Transverse colon (tissue), 4 donors: ENCODE results near the gene PPP1R9A. TPM values are rescaled to one million over a fixed set of nuclear protein-coding genes. Genes with fewer than 3 reads are reported as not detected.

Experiments used
- DNase-seq: peaks from one replicate; pipeline ENCODE4 v3.0.0-alpha.2; 2019
- H3K27ac ChIP-seq, 4 donors: fragments of 200-600 bp; sonication (generic); 2 replicates each; pipeline ENCODE4 v1.5.1; 2016 to 2018; ENCODE audit warnings: inconsistent platforms in 4 of 4
- H3K27me3 ChIP-seq: fragments of 200-600 bp; sonication (generic); 2 replicates; pipeline ENCODE4 v1.5.1; 2017; ENCODE audit warnings: inconsistent platforms
- H3K36me3 ChIP-seq, 4 donors: fragments of 200-600 bp; sonication (generic); 2 replicates each; pipeline ENCODE4 v1.5.1; 2017 to 2019; ENCODE audit warnings: inconsistent platforms in 4 of 4
- H3K4me1 ChIP-seq, 4 donors: fragments of 200-600 bp; sonication (generic); 2 replicates each; pipeline ENCODE4 v1.5.1; 2017 to 2020; ENCODE audit warnings: inconsistent platforms in 4 of 4
- H3K4me3 ChIP-seq, 4 donors: fragments of 200-600 bp; sonication (generic); 1 replicate in 1 of 4; 2 replicates in 3 of 4; pipeline versions ENCODE4 v1.5.1 to v1.6.1; 2017 to 2019; ENCODE audit warnings: inconsistent platforms in 4 of 4
- H3K9me3 ChIP-seq, 2 donors: fragments of 200-600 bp; sonication (generic); 2 replicates each; pipeline ENCODE4 v1.5.1; 2017 to 2019; ENCODE audit warnings: inconsistent platforms in 2 of 2
- EP300 ChIP-seq: sonication (generic); formaldehyde crosslinking; IDR thresholded peaks from one replicate; pipeline ENCODE4 v1.6.1; 2017; ENCODE audit warnings: antibody characterized with exemption, low read depth
- POLR2A ChIP-seq: fragments of 450-650 bp; IDR thresholded peaks from one replicate; pipeline ENCODE4 v1.6.1; 2016; ENCODE audit warnings: antibody characterized with exemption, mild to moderate bottlenecking, moderate library complexity
- POLR2AphosphoS5 ChIP-seq, 3 donors: sonication (generic); formaldehyde crosslinking; IDR thresholded peaks; one replicate each; pipeline ENCODE4 v1.6.1; 2016; ENCODE audit warnings: antibody characterized with exemption in 3 of 3
- WGBS, 2 donors: methylation state at CpG; one replicate each; pipeline ENCODE4 v1.1.5; 2018; ENCODE audit warnings: low coverage in 1 of 2; 5-methylcytosine and 5-hydroxymethylcytosine counted together
- in situ Hi-C, 4 donors: fragments of 200-750 bp; cut with MboI; loops; one replicate each; pipeline versions ENCODE4 v1.15.0 to v1.15.1; 2017; ENCODE audit warnings: low sequenced_read_pairs in 3 of 4, low pct_ligation_motif_present in 1 of 4, low pct_unique_long_range_greater_than_20kb in 1 of 4
- intact Hi-C: fragments of 100-400 bp; cut with DNase I; formaldehyde crosslinking; loops from one replicate; pipeline ENCODE4 v1.15.1; 2023; ENCODE audit warnings: low total_unique reads
- total RNA-seq, 4 donors: library from RNA; depleted of rRNA; stranded (reverse); fragments of >200 nt; gene quantifications; one replicate each; pipeline ENCODE4 v1.1.0, GENCODE V29; 2016
- TF ChIP-seq, protein P1 (sequence below), 5 experiments: fragments of 200-600 bp in 3 of 5; fragments of 450-650 bp in 2 of 5; sonication (generic) in 3 of 5; IDR thresholded peaks; 1 replicate in 2 of 5; 2 replicates in 3 of 5; pipeline ENCODE4 v1.5.1; 2016 to 2017; ENCODE audit warnings: antibody characterized with exemption in 5 of 5, inconsistent platforms in 3 of 5, mild to moderate bottlenecking in 2 of 5, moderate library complexity in 1 of 5

The PPP1R9A gene
- total RNA-seq, 4 donors from 2014 or later = 13.1 to 30.0 (median 23.2) TPM

DNA sequence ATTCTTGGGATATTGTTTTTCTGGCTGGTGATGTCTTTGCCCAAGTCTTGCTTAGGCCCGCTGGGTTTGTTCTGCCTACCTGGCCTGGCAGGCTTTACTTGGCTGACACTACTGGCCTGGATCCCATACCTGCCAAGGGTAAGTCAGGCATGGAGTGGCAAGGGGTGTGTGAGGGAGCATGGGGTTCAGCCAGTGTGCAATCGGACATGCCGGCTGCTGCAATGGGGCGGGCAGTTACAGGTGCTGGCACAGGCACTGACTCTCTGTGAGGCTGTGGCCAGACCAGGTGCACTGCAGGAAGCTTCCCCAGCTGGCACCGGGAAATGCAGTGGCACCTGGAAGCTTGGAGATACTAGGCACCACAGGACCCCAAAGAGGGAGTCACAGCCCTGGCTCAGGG is 248.6 kb downstream of the PPP1R9A start:
- intact Hi-C loops (no loop called here), in situ Hi-C loops (no loop called here)
- no peaks in the 10 kb centered on the region for H3K36me3 ChIP-seq
- DNase-seq = no peak
- no peak overlapping the region for H3K27ac ChIP-seq
- no peak for TF ChIP-seq POLR2AphosphoS5 (IDR thresholded peaks at IDR 0.05)
- TF ChIP-seq EP300 = no peak
- TF ChIP-seq, protein P1, sequence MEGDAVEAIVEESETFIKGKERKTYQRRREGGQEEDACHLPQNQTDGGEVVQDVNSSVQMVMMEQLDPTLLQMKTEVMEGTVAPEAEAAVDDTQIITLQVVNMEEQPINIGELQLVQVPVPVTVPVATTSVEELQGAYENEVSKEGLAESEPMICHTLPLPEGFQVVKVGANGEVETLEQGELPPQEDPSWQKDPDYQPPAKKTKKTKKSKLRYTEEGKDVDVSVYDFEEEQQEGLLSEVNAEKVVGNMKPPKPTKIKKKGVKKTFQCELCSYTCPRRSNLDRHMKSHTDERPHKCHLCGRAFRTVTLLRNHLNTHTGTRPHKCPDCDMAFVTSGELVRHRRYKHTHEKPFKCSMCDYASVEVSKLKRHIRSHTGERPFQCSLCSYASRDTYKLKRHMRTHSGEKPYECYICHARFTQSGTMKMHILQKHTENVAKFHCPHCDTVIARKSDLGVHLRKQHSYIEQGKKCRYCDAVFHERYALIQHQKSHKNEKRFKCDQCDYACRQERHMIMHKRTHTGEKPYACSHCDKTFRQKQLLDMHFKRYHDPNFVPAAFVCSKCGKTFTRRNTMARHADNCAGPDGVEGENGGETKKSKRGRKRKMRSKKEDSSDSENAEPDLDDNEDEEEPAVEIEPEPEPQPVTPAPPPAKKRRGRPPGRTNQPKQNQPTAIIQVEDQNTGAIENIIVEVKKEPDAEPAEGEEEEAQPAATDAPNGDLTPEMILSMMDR (IDR thresholded peaks at IDR 0.05) = no peak
- TF ChIP-seq POLR2A = no peak
- WGBS, 2 donors = 98% methylated on average over 5 of the region's 5 CpGs; no CpG with 5 or more reads in 1 of the 2 donors
- no peaks in the 10 kb centered on the region for H3K9me3 ChIP-seq
- H3K27me3 ChIP-seq = no peaks in the 10 kb centered on the region
- H3K4me1 ChIP-seq = no peaks in the 10 kb centered on the region
- H3K4me3 ChIP-seq = no peak overlapping the region

DNA sequence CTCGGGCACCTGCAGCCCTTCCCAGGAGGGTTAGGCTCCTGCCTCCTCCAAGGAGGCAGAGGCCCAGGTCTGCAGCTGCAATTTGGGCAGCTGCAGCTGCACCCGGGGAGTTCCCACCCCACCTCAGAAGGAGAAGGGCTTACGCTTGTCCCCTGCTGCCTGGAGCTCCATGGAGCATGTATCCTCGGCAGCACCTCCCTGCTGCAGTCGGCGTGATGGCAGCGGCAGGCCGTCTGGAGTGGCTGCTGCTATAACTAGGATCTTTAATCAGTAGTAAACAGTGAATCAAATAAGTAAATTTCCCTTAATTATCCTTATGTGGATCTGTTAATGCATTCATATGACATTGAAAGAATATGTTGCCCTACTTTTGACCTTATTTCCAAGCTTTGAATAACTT is 250.0 kb downstream of the PPP1R9A start:
- no peak for DNase-seq
- WGBS, 2 donors = 87% methylated on average over 8 of the region's 8 CpGs; no CpG with 5 or more reads in 1 of the 2 donors
- H3K27me3 ChIP-seq = no peaks in the 10 kb centered on the region
- no peak overlapping the region for H3K27ac ChIP-seq
- intact Hi-C loops (no loop called here), in situ Hi-C loops (no loop called here)
- no peaks in the 10 kb centered on the region for H3K4me1 ChIP-seq
- no peak overlapping the region for H3K4me3 ChIP-seq
- no peaks in the 10 kb centered on the region for H3K9me3 ChIP-seq
- TF ChIP-seq POLR2A (no peak), EP300 (no peak), POLR2AphosphoS5 (IDR thresholded peaks at IDR 0.05) (no peak)
- TF ChIP-seq, protein P1 (IDR thresholded peaks at IDR 0.05) = no peak
- H3K36me3 ChIP-seq = no peaks in the 10 kb centered on the region

DNA sequence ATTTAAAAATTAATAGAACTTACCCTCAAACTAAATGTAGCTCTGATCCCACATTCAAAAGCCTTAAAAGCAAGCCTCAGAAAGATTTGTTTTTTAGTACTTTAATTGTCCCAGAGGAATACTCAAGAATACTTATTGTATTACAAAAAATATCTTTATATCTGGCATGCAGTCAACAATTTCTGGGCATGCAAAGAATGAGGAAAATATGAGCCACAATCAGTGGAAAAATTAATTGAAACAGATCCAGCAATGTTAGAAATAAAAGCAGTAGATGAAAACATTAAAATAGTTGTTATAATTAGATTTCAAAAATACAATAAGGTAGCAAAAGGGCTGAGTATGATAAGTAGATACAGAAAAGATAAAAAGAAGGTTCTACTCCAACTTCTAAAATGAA is 262.3 kb downstream of the PPP1R9A start:
- Histone ChIP-seq H3K4me1 (no peaks in the 10 kb centered on the region), H3K9me3 (no peaks in the 10 kb centered on the region), H3K27me3 (no peaks in the 10 kb centered on the region), H3K4me3 (no peak overlapping the region), H3K36me3 (no peaks in the 10 kb centered on the region), H3K27ac (no peak overlapping the region)
- in situ Hi-C loops (no loop called here), intact Hi-C loops (no loop called here)
- no peak for DNase-seq
- TF ChIP-seq, protein P1 (IDR thresholded peaks at IDR 0.05) = no peak
- TF ChIP-seq POLR2AphosphoS5 (IDR thresholded peaks at IDR 0.05) = no peak
- no peak for TF ChIP-seq POLR2A
- TF ChIP-seq EP300 = no peak

DNA sequence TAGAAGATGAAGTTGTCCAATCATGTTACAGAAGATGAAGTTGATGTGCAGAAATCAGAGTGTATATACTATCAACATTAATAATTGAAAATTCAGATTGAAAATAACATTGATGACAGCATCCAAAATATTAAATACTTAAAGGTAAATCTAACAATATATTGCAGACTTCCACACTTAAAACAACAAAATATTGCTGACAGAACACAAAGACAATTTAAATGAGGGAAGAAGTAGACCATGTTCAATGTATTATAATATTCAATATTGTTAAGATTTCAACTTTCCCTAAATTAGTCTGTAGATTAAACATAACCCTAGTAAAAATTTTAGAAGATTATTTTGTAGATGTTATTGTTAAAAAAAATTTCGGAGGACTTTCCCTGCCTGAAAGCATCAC is 265.0 kb downstream of the PPP1R9A start:
- H3K27ac ChIP-seq = no peak overlapping the region
- H3K4me3 ChIP-seq = no peak overlapping the region
- no peaks in the 10 kb centered on the region for H3K27me3 ChIP-seq
- intact Hi-C loops (no loop called here), in situ Hi-C loops (no loop called here)
- WGBS, 2 donors = 88 to 90% methylated on average over 1 of the region's 1 CpG
- no peaks in the 10 kb centered on the region for H3K36me3 ChIP-seq
- TF ChIP-seq POLR2A = no peak
- H3K9me3 ChIP-seq = no peaks in the 10 kb centered on the region
- DNase-seq = no peak
- no peaks in the 10 kb centered on the region for H3K4me1 ChIP-seq

DNA sequence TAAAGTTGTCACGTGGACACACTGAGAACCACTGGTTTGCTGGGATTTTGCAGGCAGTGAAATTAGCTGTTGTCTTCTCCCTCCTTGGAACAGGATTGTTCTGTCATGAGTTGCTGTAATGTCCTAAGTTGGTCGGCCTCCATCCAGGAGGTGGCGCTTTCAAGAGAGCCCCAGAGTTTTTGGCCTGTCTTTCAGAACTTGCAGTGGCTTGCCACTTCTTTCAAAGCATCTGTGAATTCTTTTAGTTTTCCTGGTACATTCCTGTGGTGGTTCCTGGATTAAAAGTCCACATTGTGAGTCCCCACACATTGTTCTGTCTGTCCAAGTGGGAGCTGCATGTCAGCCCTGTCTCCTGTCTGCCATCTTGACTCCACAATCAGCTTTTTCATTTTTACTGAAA is 283.1 kb downstream of the PPP1R9A start:
- in situ Hi-C loops = no loop called here
- 90% methylated on average over 3 of the region's 3 CpGs; no CpG with 5 or more reads in 1 of the 2 donors for WGBS, 2 donors

More for the DNA sequence above, 283.1 kb downstream of the PPP1R9A start:
- no peaks in the 10 kb centered on the region for H3K4me1 ChIP-seq
- no peak for DNase-seq
- peaks cover 0 to 3% of the 10 kb centered on the region in 2 donors for H3K9me3 ChIP-seq
- no peak for TF ChIP-seq POLR2A
- TF ChIP-seq POLR2AphosphoS5 (IDR thresholded peaks at IDR 0.05) = no peak
- TF ChIP-seq EP300 = no peak
- TF ChIP-seq, protein P1 (IDR thresholded peaks at IDR 0.05) = no peak
- intact Hi-C loops = no loop called here
- H3K27me3 ChIP-seq = no peaks in the 10 kb centered on the region
- H3K4me3 ChIP-seq = no peak overlapping the region
- H3K36me3 ChIP-seq = no peaks in the 10 kb centered on the region
- no peak overlapping the region for H3K27ac ChIP-seq
